Neutrophil (primary cell): ENCODE data around the gene CCNE1.

Experiments used
- H3K27ac ChIP-seq: fragments of 200-600 bp; sonication (generic); 2 replicates; pipeline ENCODE4 v1.5.1; 2016; ENCODE audit warnings: mild to moderate bottlenecking, moderate library complexity
- H3K27me3 ChIP-seq: fragments of 200-600 bp; sonication (generic); 2 replicates; pipeline ENCODE4 v1.6.0; 2016; ENCODE audit warnings: mild to moderate bottlenecking
- H3K36me3 ChIP-seq: fragments of 200-600 bp; sonication (generic); 2 replicates; pipeline ENCODE4 v1.5.1; 2017
- H3K4me1 ChIP-seq, 2 experiments: fragments of 200-600 bp in 1 of 2; sonication (generic) in 1 of 2; 1 replicate in 1 of 2; 2 replicates in 1 of 2; pipeline versions ENCODE4 v1.5.1 to v1.6.1; 2013 to 2016; ENCODE audit warnings: low read depth in 1 of 2, low read length in 1 of 2, mild to moderate bottlenecking in 1 of 2, moderate library complexity in 1 of 2; ENCODE audit not compliant: control insufficient read depth in 1 of 2, insufficient read depth in 1 of 2
- H3K4me3 ChIP-seq, 2 experiments: fragments of 200-600 bp in 1 of 2; sonication (generic) in 1 of 2; 1 replicate in 1 of 2; 2 replicates in 1 of 2; pipeline ENCODE4 v1.5.1; 2013 to 2016; ENCODE audit warnings: low read depth in 1 of 2, low read length in 1 of 2, mild to moderate bottlenecking in 1 of 2, moderate library complexity in 1 of 2
- H3K9me3 ChIP-seq: fragments of 200-600 bp; sonication (generic); 2 replicates; pipeline ENCODE4 v1.5.1; 2016
- TF ChIP-seq, protein P1 (sequence below): fragments of 200-600 bp; sonication (generic); IDR thresholded peaks from 2 replicates; pipeline ENCODE4 v1.5.1; 2016; ENCODE audit warnings: antibody characterized with exemption

The CCNE1 gene

DNA sequence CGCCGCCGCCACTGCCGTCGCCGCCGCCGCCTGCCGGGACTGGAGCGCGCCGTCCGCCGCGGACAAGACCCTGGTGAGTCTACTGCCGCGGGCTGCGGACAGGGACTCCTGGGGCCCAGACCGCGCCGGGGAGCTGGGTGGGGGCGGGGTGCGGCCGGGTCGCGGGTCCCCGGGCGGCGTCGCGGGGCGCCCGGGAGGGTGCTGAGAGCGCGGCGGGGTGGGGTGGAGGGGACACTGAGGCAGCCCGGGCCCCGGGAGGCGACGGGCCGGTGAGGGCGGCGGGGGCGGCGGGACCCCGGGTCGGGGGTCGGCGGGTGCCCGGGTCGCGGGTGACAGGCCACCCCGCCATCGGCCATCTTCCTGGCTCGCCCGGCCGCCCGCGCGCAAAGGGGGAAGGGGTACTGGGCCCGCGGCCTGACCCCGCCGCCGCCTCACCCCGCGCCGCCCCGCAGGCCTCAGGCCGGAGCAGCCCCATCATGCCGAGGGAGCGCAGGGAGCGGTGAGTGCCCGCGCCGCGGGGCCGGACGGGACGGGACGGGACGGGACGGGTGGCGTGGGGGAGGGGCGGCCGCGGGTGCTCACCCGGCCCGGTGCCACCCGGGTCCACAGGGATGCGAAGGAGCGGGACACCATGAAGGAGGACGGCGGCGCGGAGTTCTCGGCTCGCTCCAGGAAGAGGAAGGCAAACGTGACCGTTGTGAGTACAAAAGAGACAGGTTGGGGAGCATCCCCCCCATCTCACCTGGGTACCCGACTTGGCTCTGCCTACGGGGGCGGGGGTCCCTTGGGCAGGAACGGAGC lies 489 bp downstream of the CCNE1 start:
- TF ChIP-seq, protein P1, sequence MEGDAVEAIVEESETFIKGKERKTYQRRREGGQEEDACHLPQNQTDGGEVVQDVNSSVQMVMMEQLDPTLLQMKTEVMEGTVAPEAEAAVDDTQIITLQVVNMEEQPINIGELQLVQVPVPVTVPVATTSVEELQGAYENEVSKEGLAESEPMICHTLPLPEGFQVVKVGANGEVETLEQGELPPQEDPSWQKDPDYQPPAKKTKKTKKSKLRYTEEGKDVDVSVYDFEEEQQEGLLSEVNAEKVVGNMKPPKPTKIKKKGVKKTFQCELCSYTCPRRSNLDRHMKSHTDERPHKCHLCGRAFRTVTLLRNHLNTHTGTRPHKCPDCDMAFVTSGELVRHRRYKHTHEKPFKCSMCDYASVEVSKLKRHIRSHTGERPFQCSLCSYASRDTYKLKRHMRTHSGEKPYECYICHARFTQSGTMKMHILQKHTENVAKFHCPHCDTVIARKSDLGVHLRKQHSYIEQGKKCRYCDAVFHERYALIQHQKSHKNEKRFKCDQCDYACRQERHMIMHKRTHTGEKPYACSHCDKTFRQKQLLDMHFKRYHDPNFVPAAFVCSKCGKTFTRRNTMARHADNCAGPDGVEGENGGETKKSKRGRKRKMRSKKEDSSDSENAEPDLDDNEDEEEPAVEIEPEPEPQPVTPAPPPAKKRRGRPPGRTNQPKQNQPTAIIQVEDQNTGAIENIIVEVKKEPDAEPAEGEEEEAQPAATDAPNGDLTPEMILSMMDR = no peak
- H3K4me3 ChIP-seq = peak overlapping the region; percentile 29 to 32
- peaks cover 7 to 12% of the 10 kb centered on the region in 2 experiments for H3K4me1 ChIP-seq
- no peaks in the 10 kb centered on the region for H3K9me3 ChIP-seq
- H3K27me3 ChIP-seq = peaks cover 12% of the 10 kb centered on the region
- no peak overlapping the region for H3K27ac ChIP-seq
- no peaks in the 10 kb centered on the region for H3K36me3 ChIP-seq

DNA sequence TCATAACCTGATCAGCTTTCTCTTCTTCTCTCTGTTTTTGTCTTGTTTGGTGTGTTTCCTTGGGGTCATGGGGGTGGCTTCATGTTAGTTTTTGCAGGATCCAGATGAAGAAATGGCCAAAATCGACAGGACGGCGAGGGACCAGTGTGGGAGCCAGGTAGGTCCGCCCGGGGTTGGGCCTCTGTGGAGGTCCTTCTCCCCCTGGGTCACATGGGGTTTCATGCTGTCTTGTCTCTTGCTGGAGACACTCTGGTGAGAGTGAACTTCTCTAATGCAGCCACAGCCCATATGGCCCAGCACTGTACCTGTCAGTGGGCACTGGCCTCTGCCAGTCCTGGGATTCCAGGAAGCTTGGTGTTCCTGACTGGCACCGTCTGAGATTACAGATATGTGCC lies 1.1 kb downstream of the CCNE1 start:
- Histone ChIP-seq H3K27me3 (peaks cover 12% of the 10 kb centered on the region), H3K27ac (no peak overlapping the region), H3K9me3 (no peaks in the 10 kb centered on the region), H3K4me3 (peak overlapping the region in 1 of 2 experiments; percentile 32), H3K4me1 (peaks cover 7 to 12% of the 10 kb centered on the region in 2 experiments), H3K36me3 (no peaks in the 10 kb centered on the region)
- TF ChIP-seq, protein P1 = no peak

DNA sequence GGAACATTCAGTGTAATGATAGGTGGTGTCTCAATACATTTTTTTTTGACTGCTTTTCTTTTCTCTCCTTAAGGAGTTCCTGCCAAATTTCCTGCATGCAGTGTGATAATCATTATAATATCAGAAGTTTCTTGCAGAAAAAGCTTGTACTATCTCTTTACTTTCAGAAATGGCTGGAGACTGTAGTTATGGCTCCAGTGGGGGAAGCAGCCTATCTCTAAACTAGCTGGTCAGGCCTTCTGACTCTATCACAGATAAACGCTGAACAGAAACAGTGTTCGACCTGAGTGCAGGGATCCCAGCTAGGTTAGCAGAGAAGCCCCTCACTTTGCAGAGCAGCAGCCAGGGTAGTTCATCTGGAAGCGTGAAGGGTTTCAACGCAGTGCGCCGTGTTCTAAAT lies 1.9 kb downstream of the CCNE1 start:
- Histone ChIP-seq H3K4me1 (peaks cover 7 to 12% of the 10 kb centered on the region in 2 experiments), H3K4me3 (no peak overlapping the region)

DNA sequence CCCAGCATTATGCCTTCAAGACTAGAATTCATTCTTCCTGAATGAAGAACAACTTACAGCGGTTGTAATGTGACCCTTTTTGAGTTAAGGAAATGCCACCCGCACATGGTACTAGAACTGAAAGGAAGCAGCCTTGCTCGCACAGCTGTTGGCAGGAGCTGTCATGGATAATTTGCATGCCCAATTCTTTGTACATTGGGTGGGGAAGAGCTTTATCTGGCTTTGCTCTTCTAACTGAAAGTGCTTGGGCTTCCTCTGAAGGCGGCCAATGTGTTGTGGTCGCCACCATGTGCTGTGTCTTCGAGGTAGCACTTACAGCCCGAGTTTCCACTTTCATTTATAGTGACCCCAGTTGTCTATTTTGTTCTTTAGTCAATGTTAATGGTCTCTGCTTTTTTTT lies 3.4 kb downstream of the CCNE1 start:
- Histone ChIP-seq H3K9me3 (no peaks in the 10 kb centered on the region), H3K27me3 (peaks cover 12% of the 10 kb centered on the region), H3K4me3 (no peak overlapping the region), H3K36me3 (peaks cover 4% of the 10 kb centered on the region), H3K4me1 (peaks cover 7 to 12% of the 10 kb centered on the region in 2 experiments), H3K27ac (no peak overlapping the region)
- TF ChIP-seq, protein P1 = no peak

More for the DNA sequence above, 1.9 kb downstream of the CCNE1 start:
- Histone ChIP-seq H3K27ac (no peak overlapping the region), H3K36me3 (no peaks in the 10 kb centered on the region), H3K27me3 (peaks cover 12% of the 10 kb centered on the region), H3K9me3 (no peaks in the 10 kb centered on the region)
- TF ChIP-seq, protein P1 = no peak

DNA sequence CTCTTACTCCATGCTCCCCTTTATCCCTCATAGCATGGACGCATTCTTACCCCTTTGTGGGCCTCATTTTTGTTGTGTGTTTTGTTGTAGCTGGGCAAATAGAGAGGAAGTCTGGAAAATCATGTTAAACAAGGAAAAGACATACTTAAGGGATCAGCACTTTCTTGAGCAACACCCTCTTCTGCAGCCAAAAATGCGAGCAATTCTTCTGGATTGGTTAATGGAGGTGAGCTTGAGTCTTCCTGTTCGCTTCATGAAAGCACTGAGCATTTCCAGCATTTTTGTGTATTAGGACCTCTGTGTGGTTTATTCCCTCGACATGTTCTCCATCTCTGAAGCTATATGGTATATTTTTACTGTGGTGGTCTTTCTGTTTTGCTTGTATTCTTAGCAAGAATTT lies 5.5 kb downstream of the CCNE1 start:
- Histone ChIP-seq H3K9me3 (no peaks in the 10 kb centered on the region), H3K4me3 (no peak overlapping the region), H3K27me3 (peaks cover 11% of the 10 kb centered on the region), H3K36me3 (peaks cover 4% of the 10 kb centered on the region), H3K27ac (no peak overlapping the region), H3K4me1 (peaks cover 4 to 5% of the 10 kb centered on the region in 2 experiments)
- TF ChIP-seq, protein P1 = no peak
